ENCODE results near the gene ALDH1A1. TPM values are rescaled to one million over a fixed set of nuclear protein-coding genes. Genes with fewer than 3 reads are reported as not detected.
A peak's percentile ranks its signal among the peaks of the same experiment; 100 is the strongest.

Gene ALDH1A1
- total and polyA plus RNA-seq, 9 of the 15 experiments (the other 6 are each of a cell fraction or from before 2014, with no cell fraction given): 1.8 to 86.3 (median 24.4) TPM

GRCh38 chr9:72883875-72884274 is 69.0 kb downstream of the ALDH1A1 start:
- no TSS peak for BruUV-seq (replicated peaks)
- in situ Hi-C loops (cut with MboI) (no loop called here), intact Hi-C loops (cut with micrococcal nuclease) (no loop called here)
- Histone ChIP-seq H3K27me3 (ENCODE audit: control insufficient read depth in 2 of 2, insufficient read depth in 2 of 2, low read length in 2 of 2) (no peaks in the 10 kb centered on the region), H3K9ac (ENCODE audit: insufficient read depth in 1 of 2, low read depth in 2 of 2, low read length in 2 of 2) (no peak overlapping the region), H2AFZ (ENCODE audit: low read depth, low read length) (0 out of 2 replicates have a peak overlapping the region, but pooled peaks have one; percentile 45), H3K27ac (ENCODE audit: extremely low read depth, low read depth, low read length) (no peak overlapping the region), H3K79me2 (ENCODE audit: control insufficient read depth, insufficient read depth, low read length) (no peaks in the 10 kb centered on the region), H3K4me2 (ENCODE audit: insufficient read depth, low read length) (no peak overlapping the region), H3K4me1 (replicated peaks in 1 of 2; ENCODE audit: control insufficient read depth in 2 of 2, insufficient read depth in 2 of 2, low read length in 2 of 2) (no peaks in the 10 kb centered on the region), H3K4me3 (no peak overlapping the region), H3K9me1 (ENCODE audit: control insufficient read depth, insufficient read depth, low read length) (no peaks in the 10 kb centered on the region), H4K20me1 (replicated peaks; ENCODE audit: control insufficient read depth, insufficient read depth, low read length) (no peaks in the 10 kb centered on the region), H3K36me3 (ENCODE audit: control insufficient read depth, insufficient read depth, low read length) (no peaks in the 10 kb centered on the region), H3K9me3 (replicated peaks; ENCODE audit: control insufficient read depth, insufficient read depth, low read depth, low read length) (no peaks in the 10 kb centered on the region)
- POLR2A ChIA-PET: interaction anchor here (0.6 kb wide), 1 partner anchor 34 kb away, joined by 3 read pairs; no protein-coding TSS in a partner anchor
- 29% methylated on average over 3 of the region's 3 CpGs for WGBS (ENCODE audit: insufficient coverage, low coverage, missing lambda C conversion rate)
- ATAC-seq (no peak), DNase-seq (ENCODE audit: extremely low read depth in 1 of 4, low spot score in 3 of 4) (no peak), FAIRE-seq (no peak)
- CTCF ChIA-PET (ENCODE audit: low intra/inter-chr PET ratio): no interaction called here
- TF ChIP-seq BRD9 (IDR thresholded peaks at IDR 0.05; ENCODE audit: low read depth, partially characterized antibody): no peak
- TF ChIP-seq ASH1L (IDR thresholded peaks at IDR 0.05; ENCODE audit: borderline replicate concordance, low read depth, partially characterized antibody): no peak
- TF ChIP-seq AFF4 (CRISPR knock-in tag; IDR thresholded peaks at IDR 0.05): no peak
- no peak for TF ChIP-seq VEZF1 (CRISPR knock-in tag; IDR thresholded peaks at IDR 0.05)
- no peak for TF ChIP-seq ZNF639 (CRISPR knock-in tag; conservative IDR thresholded peaks at IDR 0.05 in 1 of 2, IDR thresholded peaks at IDR 0.05 in 1 of 2)
- no peak for TF ChIP-seq MAFG (tag; conservative IDR thresholded peaks at IDR 0.05)
- no peak for TF ChIP-seq ERF (CRISPR knock-in tag; IDR thresholded peaks at IDR 0.05)
- TF ChIP-seq ZBTB12 (CRISPR knock-in tag; IDR thresholded peaks at IDR 0.05): no peak
- no peak for TF ChIP-seq L3MBTL2 (IDR thresholded peaks at IDR 0.05)
- TF ChIP-seq CGGBP1 (CRISPR knock-in tag; IDR thresholded peaks at IDR 0.05): no peak
- no peak for TF ChIP-seq MBD1 (CRISPR knock-in tag; IDR thresholded peaks at IDR 0.05)
- TF ChIP-seq ZNF696 (CRISPR knock-in tag; conservative IDR thresholded peaks at IDR 0.05): no peak
